Activated naive CD4-positive, alpha-beta T cell treated with Interleukin-2 at 50 U/mL for 16 hours (primary cell): ENCODE measurements around the gene C15orf40.

Source experiments
- DNase-seq: peaks from one replicate; pipeline ENCODE4 v3.0.0-alpha.2; 2020

C15orf40 gene

GRCh38 chr15:82992436-82992998 lies 18.9 kb downstream of the C15orf40 start:
- no peak for DNase-seq

- no peak for DNase-seq
These were observed 25.0 kb downstream of the C15orf40 start for GRCh38 chr15:82986442-82986780.

- peak; percentile 92 for DNase-seq
These were observed 25.6 kb downstream of the C15orf40 start, which contains the start of gene RAMAC for GRCh38 chr15:82985688-82986441. Gene RAMAC, plus strand, starts transcription at chr15:82986210. Its CDS starts 2,809 bp downstream, at chr15:82989019.

- no peak for DNase-seq
These were observed 30.5 kb downstream of the C15orf40 start for GRCh38 chr15:82980981-82981380.

- DNase-seq = no peak
These were observed 31.7 kb downstream of the C15orf40 start for GRCh38 chr15:82979726-82980125.

- DNase-seq = no peak
These were observed 33.0 kb downstream of the C15orf40 start for GRCh38 chr15:82978438-82978837.

GRCh38 chr15:82977076-82977475 lies 34.4 kb downstream of the C15orf40 start:
- no peak for DNase-seq

GRCh38 chr15:82972990-82973389 lies 38.4 kb downstream of the C15orf40 start:
- DNase-seq = no peak

GRCh38 chr15:82971218-82971984 lies 40.0 kb downstream of the C15orf40 start:
- no peak for DNase-seq

GRCh38 chr15:82970696-82971095 lies 40.7 kb downstream of the C15orf40 start:
- no peak for DNase-seq

- no peak for DNase-seq
These were observed 41.3 kb downstream of the C15orf40 start for GRCh38 chr15:82970078-82970686.

GRCh38 chr15:82969353-82969752 lies 42.1 kb downstream of the C15orf40 start:
- DNase-seq = no peak

GRCh38 chr15:82968066-82968465 lies 43.4 kb downstream of the C15orf40 start:
- DNase-seq = no peak

GRCh38 chr15:82966671-82967071 lies 44.8 kb downstream of the C15orf40 start:
- DNase-seq = no peak

- DNase-seq = no peak
These were observed 46.5 kb downstream of the C15orf40 start for GRCh38 chr15:82964890-82965289.

- no peak for DNase-seq
These were observed 47.7 kb downstream of the C15orf40 start for GRCh38 chr15:82963471-82964341.

GRCh38 chr15:82960766-82961165 lies 50.7 kb downstream of the C15orf40 start:
- DNase-seq = no peak

GRCh38 chr15:82959423-82959822 lies 52.0 kb downstream of the C15orf40 start:
- DNase-seq = no peak

- no peak for DNase-seq
These were observed 52.8 kb downstream of the C15orf40 start for GRCh38 chr15:82958638-82959037.

- DNase-seq = no peak
These were observed 59.0 kb downstream of the C15orf40 start, which contains the start of gene HOMER2 for GRCh38 chr15:82952158-82953081. Gene HOMER2, minus strand, starts transcription at chr15:82952720. Its CDS starts 185 bp downstream, at chr15:82952535.

GRCh38 chr15:82951472-82952157 lies 59.8 kb downstream of the C15orf40 start:
- no peak for DNase-seq
